GM19099 (cell line): ENCODE data around the gene ILDR1.

Source experiments
- POLR2A ChIP-seq: IDR thresholded peaks from 3 replicates; pipeline ENCODE4 v1.6.1; 2011; ENCODE audit warnings: low read depth; ENCODE audit not compliant: insufficient read length; ENCODE audit errors: extremely low read depth

Gene ILDR1

GRCh38 chr3:121943431-121943830 is 78.6 kb downstream of the ILDR1 start:
- TF ChIP-seq POLR2A = no peak

- no peak for TF ChIP-seq POLR2A
Observed at GRCh38 chr3:121942116-121942786, 79.8 kb downstream of the ILDR1 start.

GRCh38 chr3:121941592-121941991 is 80.5 kb downstream of the ILDR1 start:
- no peak for TF ChIP-seq POLR2A
